SHP77 (cell line): ENCODE data around the gene LHX4.

Source experiments
- DNase-seq, 2 experiments: peaks; one replicate each; lab custom pipeline; 2025; lab: John Stamatoyannopoulos, UW

The LHX4 gene

GRCh38 chr1:180272395-180272794 lies 42.3 kb downstream of the LHX4 start:
- DNase-seq = no peak

DNA sequence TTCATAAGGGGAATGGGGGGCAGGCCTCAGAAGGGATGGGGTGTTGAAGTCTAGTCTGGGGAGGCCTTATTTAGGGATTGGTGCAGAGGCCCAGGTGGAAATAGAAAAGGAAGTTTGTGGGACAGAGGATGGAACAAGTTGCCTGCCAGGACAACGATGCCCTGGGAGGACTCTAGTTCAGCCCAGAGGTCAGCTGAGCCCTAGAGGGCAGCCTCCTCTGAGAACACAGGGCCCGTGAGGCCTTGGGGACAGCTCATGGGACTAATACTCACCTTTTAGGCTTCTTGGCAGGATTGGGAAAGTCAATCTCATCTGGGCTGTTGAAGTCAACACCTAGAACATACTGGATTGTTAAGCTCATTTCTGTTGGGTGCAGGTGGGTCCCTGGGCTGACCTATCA lies 43.0 kb downstream of the LHX4 start:
- DNase-seq = no peak

- DNase-seq = no peak
These were observed 44.2 kb downstream of the LHX4 start for GRCh38 chr1:180274221-180274620.

- DNase-seq = no peak
These were observed 45.7 kb downstream of the LHX4 start for GRCh38 chr1:180275726-180276125.

DNA sequence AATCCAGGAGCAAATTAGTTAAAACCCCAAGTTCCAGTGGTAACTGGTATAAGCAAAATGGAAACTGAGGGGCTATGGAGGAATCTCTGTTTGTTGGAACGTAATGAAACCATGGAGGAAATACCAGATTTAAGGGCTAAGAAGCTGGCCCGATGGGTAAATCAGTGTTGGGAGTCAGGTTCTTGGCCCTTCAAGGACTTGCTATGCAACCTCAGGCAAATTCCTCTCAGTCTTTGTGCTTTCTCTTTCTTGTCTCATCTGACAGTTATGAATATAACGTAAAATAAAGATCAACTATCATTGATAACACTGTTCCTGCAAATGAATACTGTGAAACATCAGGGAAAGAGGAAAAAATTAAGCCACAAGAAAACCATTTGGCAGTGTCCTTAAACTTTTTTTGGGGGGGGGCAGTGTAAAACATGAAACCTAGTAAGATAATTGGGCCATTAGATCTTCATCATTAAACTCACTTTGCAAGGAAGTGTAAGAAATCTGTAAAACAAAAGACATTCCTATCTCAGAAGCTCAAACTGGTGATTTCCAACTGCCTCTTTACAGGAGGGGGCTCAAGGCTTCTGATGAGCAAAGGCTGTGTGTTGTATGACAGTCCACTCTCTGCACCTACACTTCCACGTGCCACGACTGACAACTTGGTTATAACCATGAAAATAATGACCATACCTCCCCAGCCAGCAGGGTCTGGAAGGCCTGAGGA lies 47.6 kb downstream of the LHX4 start:
- DNase-seq = no peak

DNA sequence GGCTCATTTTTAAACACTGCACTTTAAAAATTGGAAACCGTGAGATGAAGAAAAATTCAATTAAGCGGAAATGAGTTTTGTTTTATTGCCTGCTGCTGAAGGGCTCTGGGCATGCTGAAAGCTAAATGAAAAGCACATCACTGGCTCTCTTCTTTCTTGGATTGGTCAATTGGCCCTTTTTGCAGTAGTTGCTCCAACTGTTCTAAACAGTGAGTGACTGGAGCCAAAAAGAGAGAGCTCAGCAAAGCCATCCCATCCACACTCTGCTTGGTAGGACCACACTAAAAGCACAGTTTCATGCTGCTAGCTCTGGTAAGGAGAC lies 48.1 kb downstream of the LHX4 start:
- no peak for DNase-seq

GRCh38 chr1:180278596-180279395 lies 48.7 kb downstream of the LHX4 start:
- no peak for DNase-seq

GRCh38 chr1:180279651-180280050 lies 49.6 kb downstream of the LHX4 start:
- DNase-seq = no peak

DNA sequence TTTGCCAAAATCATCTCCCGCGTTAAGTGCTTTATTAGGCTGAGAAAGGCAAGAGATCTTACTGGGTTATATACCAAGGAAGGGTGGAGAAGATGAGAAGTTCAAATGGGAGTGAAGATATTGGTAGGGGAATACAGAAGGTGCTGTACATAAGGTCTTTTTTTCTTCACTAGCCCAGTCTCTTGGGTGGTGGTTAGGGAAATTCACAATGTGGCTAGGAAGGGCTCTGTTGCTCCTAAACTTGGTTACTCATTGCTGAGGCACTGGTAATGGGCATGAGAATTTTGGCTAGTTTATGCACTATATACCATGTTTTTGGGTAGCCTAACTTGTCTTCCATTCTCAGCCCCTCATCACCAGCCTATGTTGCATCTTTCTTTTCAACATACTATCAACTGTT lies 50.6 kb downstream of the LHX4 start:
- no peak for DNase-seq

DNA sequence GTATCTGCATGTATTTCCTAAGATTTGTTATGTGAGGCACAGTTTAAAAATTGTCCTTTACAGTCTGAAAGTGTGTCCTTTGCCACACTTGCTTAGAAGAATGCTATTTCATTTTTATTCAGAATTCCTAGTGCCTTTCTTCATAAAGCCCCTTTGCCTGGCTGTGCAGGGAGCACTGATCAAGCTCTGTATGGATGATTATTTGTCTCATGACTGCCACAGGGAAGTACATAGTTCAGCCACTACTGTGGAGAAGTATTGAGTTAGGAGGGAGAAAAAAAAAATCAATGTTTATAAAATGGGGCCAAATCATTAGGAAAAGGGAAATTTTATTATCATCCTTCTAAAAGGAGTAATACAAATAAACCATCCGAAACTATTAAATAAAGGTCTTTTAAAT lies 51.4 kb downstream of the LHX4 start:
- no peak for DNase-seq

DNA sequence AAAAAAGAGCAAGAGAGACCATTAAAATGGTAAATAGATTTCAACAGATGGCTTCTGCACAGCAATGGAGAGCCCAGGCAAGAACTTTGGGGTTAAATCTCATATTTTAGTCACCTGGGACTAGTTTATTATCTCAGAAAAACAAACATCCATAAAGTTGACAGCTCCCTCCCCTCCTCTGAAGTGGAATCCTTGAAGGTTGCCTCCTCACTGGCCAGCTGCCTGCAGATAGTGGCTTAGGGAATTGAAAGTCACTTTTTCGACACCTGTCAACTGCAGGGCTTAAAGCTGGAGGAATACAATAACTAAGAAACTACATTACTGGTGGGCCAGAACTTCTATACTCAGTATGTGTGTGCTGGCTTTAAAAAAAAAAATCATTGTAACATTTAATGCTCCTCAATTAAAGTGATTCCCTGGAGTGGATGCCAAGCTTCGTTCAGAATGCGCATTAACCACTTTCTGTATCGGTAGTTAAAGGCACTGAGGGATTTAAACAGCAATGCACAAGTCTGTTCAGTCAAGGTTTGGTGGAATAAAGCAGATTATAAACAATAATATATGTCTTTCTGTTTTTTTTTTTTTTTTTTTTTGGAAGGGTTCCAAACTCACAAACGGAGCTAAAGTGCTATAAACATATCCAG lies 52.5 kb downstream of the LHX4 start:
- no peak for DNase-seq

GRCh38 chr1:180283098-180283497 lies 53.0 kb downstream of the LHX4 start:
- DNase-seq = no peak

DNA sequence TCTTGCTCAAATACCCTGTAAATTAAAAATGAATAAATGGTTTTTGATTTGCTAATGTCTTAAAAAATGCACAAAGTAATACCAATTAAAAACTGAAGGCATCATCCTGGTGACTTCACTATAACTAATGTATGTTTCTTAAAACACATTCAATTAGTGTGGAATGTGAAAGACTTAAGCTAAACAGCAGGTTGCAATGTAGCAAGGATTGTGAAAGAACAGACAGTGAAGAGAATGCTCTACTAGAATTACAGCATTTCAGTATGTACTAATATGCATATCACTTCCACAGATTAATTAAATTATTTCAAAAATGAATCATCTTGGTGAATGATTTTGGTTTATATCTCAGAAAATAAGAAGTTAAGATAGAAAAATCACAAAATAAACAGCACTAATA lies 56.4 kb downstream of the LHX4 start:
- no peak for DNase-seq

DNA sequence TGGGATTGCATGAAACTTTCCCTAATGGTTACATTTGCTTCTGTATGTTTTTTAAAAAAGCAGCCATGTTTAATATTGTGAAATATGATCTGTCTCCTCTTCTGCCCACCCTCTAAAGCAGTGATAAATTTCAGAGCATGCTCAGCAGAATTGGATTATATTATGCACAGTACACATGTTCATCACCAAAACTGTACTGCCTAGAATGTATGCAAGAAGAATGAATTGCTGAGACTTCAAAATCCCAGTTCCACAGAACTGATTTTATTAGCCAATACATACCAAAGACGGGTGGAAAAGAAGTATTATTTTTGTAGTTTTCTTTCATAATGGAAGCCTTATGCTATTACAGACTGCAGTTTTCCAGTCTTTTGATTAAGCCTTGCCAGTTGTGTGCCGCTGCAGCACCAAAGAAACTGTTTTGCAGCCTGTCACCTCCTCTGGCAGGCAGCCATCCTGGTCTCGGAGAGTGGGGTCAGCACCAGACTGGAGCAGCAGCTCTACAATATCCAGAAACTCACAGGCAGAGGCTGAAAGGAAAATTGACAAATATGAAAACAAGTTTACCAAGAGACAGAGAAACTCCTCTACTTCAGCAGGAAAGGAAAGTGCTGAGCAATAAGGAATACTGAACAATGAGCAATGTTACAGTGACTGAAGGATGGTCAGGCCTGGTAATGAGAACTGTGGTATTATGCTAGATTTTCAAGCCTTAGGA lies 58.1 kb downstream of the LHX4 start:
- no peak for DNase-seq

GRCh38 chr1:180288940-180289339 lies 58.9 kb downstream of the LHX4 start:
- DNase-seq = no peak

DNA sequence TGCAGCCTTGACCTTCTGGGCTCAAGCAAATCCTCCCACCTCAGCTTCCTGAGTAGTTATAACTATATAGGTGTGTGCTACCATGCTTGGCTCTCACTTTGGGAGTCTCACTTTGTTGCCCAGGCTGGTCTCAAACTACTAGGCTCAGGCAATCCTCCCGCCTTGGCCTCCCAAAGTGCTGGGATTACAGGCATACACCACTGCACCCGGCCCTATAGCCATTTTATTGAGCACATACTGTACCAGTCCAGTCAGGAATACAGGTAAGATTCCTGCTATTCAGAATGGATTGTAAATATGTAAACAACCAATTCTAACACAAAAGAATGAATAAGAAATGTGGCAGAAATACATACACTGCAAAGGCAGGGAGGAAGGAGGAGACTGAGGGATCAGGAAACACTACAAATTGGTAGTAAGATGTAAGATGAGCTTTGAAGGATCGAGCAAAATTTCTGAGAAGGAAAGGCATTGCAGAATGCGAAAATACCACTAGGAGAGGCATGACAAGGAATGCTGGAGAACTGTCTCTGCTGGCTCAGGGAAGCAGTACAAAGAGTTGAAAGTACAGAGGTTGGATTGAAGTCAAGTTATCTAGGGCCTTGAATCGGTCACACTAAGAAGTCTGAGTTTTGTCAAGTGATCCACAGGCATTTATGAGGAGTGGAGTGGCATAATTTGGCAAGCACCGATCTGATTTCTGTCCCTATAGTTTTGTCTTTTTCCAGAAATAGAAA lies 60.4 kb downstream of the LHX4 start:
- DNase-seq = no peak

DNA sequence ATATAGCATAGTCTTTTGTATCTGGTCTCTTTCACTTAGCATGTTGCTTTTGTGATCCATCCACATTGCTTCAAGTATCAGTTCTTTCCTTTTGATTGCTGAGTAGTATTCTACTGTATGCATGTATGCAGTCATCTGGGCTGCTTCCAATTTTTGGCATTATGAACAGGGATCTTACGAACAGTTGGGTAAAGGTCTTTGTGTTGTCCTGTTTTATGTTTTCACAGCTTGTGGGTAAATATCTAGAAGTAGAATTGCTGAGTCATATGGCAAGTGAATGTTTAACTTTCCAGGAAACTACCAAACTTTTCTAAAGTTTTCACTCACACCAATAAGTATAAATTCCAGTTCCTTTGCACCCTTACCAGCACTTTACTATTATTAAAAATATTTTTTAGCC lies 60.9 kb downstream of the LHX4 start:
- DNase-seq = no peak

DNA sequence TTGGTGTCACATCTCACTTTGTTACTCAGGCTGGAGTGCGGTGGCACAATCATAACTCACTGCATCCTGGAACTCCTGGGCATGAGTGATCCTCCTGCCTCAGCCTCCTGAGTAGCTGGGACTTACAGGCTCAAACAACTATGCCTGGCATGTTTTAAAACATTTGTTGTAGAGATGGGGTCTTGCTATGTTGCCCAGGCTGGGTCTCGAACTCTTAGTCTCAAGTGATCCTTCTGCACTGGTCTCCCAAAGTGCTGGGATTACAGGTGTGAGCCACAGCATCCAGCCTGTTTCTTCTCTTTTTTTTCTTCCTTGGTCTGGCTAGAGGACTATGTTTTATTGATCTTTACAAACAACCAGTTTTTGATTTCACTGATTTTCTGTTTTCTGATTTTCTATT lies 64.6 kb downstream of the LHX4 start:
- DNase-seq = no peak

DNA sequence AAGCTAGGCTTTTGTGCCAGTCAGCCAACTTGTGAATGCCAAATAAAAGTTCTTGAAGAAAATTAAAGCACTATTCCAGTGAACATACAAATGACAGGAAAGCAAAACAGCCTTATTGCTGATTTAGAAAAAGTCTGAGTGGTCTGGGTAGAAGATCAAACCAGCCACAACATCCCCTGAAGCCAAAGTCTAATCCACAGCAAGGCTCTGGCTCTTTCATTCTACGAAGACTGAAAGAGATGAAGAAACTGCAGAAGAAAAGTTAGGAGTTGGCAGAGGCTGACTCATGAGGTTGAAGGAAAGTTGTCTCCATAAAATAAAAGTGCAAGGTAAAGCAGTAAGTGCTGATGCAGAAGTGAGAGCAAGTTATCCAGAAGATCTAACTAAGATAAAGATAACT lies 65.9 kb downstream of the LHX4 start:
- DNase-seq = no peak

GRCh38 chr1:180299479-180300221 lies 69.6 kb downstream of the LHX4 start:
- DNase-seq = no peak

DNA sequence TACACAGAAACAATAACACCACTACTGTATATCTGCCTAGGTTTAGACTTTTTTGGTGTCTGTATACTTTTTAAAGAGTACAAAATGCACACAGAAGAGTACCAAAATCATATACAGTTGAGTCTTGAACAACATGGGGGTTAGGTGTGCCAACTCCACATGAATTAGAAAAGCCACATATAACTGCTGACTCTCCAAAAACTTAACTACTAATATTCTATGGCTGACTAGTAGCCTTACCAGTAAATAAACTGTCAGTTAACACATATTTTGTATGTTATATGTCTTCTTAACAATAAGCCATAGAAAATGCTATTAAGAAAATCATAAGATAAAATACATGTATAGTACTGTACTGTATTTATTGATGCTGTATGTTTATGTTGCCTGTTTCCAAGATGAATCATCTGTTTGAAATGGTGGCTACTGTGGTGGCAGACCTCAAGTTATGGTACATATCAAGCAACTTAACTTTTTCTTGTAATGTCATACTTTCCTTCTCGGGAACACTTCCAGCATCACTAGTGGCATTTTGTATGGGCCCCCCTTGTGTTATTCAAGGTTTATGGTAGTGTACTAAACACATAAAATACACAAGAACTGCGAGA lies 71.2 kb downstream of the LHX4 start:
- no peak for DNase-seq
